HepG2 (cell line): ENCODE data around the gene MXD3. TPM values are rescaled to one million over a fixed set of nuclear protein-coding genes. Genes with fewer than 3 reads are reported as not detected.

Source experiments
- ATAC-seq: fragments of 200-7000 bp; cut with Tn5 transposase; 3 replicates; pipeline ENCODE4 v1.9.1; 2020; ENCODE audit warnings: mild to moderate bottlenecking, moderate library complexity
- BruUV-seq: library from RNA; stranded (reverse); fragments of 400-500 nt; replicated peaks from 2 replicates; lab custom pipeline; 2021; lab: Mats Ljungman, UMichigan
- CTCF ChIA-PET: fragments of 300-600 bp; formaldehyde crosslinking; extraction: SDS; loops from one replicate; lab custom pipeline; 2021; ENCODE audit warnings: low total read pairs, inconsistent platforms, low intra/inter-chr PET ratio; lab: Yijun Ruan, JAX
- POLR2A ChIA-PET: fragments of 350-600 bp; sonication (Branson Sonifier 250); formaldehyde crosslinking; loops from one replicate; lab custom pipeline; 2020; ENCODE audit warnings: antibody characterized with exemption, inconsistent platforms; lab: Yijun Ruan, JAX
- DNase-seq: peaks from one replicate; pipeline ENCODE4 v3.0.0-alpha.2; 2015; ENCODE audit warnings: low spot score
- FAIRE-seq: peaks from 3 replicates; lab custom pipeline; 2011; peaks lifted over from hg19 to GRCh38; lab: Jason Lieb, UNC
- H2AFZ ChIP-seq: one replicate; pipeline ENCODE4 v1.6.1; 2011; ENCODE audit warnings: low read length, inconsistent platforms
- H3K27ac ChIP-seq: fragments of 300-600 bp; 3 replicates; pipeline ENCODE4 v1.8.0; 2011; ENCODE audit warnings: mixed run types, mild to moderate bottlenecking, mixed read lengths, low read length, inconsistent platforms; ENCODE audit not compliant: insufficient read depth; ENCODE audit errors: extremely low read length
- H3K27me3 ChIP-seq, 2 experiments: fragments of 200-600 bp in 1 of 2; 2 replicates in 1 of 2; 3 replicates in 1 of 2; pipeline versions ENCODE4 v1.6.0 to v1.8.0; 2011; ENCODE audit warnings: low read length in 2 of 2, mild to moderate bottlenecking in 2 of 2, moderate library complexity in 2 of 2, inconsistent platforms in 1 of 2; ENCODE audit not compliant: insufficient read depth in 2 of 2, control insufficient read depth in 1 of 2
- H3K36me3 ChIP-seq, 2 experiments: fragments of 200-600 bp in 1 of 2; replicated peaks in 1 of 2; 2 replicates in 1 of 2; 3 replicates in 1 of 2; pipeline versions ENCODE4 v1.5.1 to v1.8.0; 2011; ENCODE audit warnings: low read length in 2 of 2, inconsistent platforms in 1 of 2; ENCODE audit not compliant: insufficient read depth in 2 of 2, control insufficient read depth in 1 of 2
- H3K4me1 ChIP-seq: 2 replicates; pipeline ENCODE4 v1.5.1; 2012; ENCODE audit warnings: low read length, inconsistent platforms; ENCODE audit not compliant: insufficient read depth
- H3K4me2 ChIP-seq: 2 replicates; pipeline ENCODE4 v1.6.0; 2011; ENCODE audit warnings: low read depth, low read length, inconsistent platforms
- H3K4me3 ChIP-seq, 3 experiments: fragments of 200-600 bp in 1 of 3; sonication (generic), shearing (Covaris generic) in 1 of 3; replicated peaks in 1 of 3; 2 replicates each; pipeline ENCODE4 v1.5.1; 2011 to 2016; ENCODE audit warnings: low read length in 3 of 3, inconsistent platforms in 2 of 3, low read depth in 2 of 3, mild to moderate bottlenecking in 2 of 3, control low read depth in 1 of 3, mixed read lengths in 1 of 3; ENCODE audit not compliant: insufficient read depth in 1 of 3
- H3K79me2 ChIP-seq: one replicate; pipeline ENCODE4 v1.6.1; 2011; ENCODE audit warnings: low read length, inconsistent platforms; ENCODE audit not compliant: insufficient read depth
- H3K9ac ChIP-seq: 2 replicates; pipeline ENCODE4 v1.6.0; 2011; ENCODE audit warnings: mild to moderate bottlenecking, low read depth, low read length, inconsistent platforms; ENCODE audit not compliant: insufficient read depth
- H3K9me3 ChIP-seq: 2 replicates; pipeline ENCODE4 v1.5.1; 2012; ENCODE audit warnings: mild to moderate bottlenecking, low read length
- H4K20me1 ChIP-seq: 2 replicates; pipeline ENCODE4 v1.6.0; 2011; ENCODE audit warnings: inconsistent platforms, mild to moderate bottlenecking, low read length, moderate library complexity; ENCODE audit not compliant: insufficient read depth
- ASH2L ChIP-seq: fragments of 300-600, 200-600 bp; sonication (generic); IDR thresholded peaks from 2 replicates; pipeline ENCODE4 v1.7.0; 2017; ENCODE audit warnings: low read depth, mild to moderate bottlenecking, moderate library complexity, mixed read lengths, low read length; ENCODE audit not compliant: insufficient read length
- KDM5A ChIP-seq: fragments of 200-600 bp; sonication (generic); IDR thresholded peaks from 2 replicates; pipeline ENCODE4 v1.7.0; 2018; ENCODE audit warnings: antibody characterized with exemption, mild to moderate bottlenecking, low read length, borderline replicate concordance
- SMAD1 ChIP-seq: sonication (generic); formaldehyde crosslinking; IDR thresholded peaks from 2 replicates; pipeline ENCODE4 v1.4.0; 2020; ENCODE audit warnings: missing genetic modification reagents, low read depth, mild to moderate bottlenecking, borderline replicate concordance
- TCF7 ChIP-seq: sonication (generic); IDR thresholded peaks from 2 replicates; pipeline ENCODE4 v1.6.1; 2016; ENCODE audit warnings: antibody characterized with exemption, low read depth
- ZBTB21 ChIP-seq: sonication (generic); formaldehyde crosslinking; IDR thresholded peaks from 2 replicates; pipeline ENCODE4 v1.4.0; 2020; ENCODE audit warnings: missing genetic modification reagents
- ZMYM3 ChIP-seq: sonication (generic); formaldehyde crosslinking; IDR thresholded peaks from 2 replicates; pipeline ENCODE4 v1.5.1; 2020; ENCODE audit warnings: mild to moderate bottlenecking, missing genetic modification reagents
- ZNF230 ChIP-seq: sonication (generic); formaldehyde crosslinking; IDR thresholded peaks from 2 replicates; pipeline ENCODE4 v1.4.0; 2020; ENCODE audit warnings: mild to moderate bottlenecking, missing genetic modification reagents
- ZNF567 ChIP-seq: sonication (generic); formaldehyde crosslinking; IDR thresholded peaks from 2 replicates; pipeline ENCODE4 v1.8.1; 2023; ENCODE audit warnings: mild to moderate bottlenecking, missing genetic modification reagents, borderline replicate concordance
- ZNF850 ChIP-seq: sonication (generic); formaldehyde crosslinking; conservative IDR thresholded peaks from 2 replicates; pipeline ENCODE4 v1.9.0; 2021; ENCODE audit warnings: mild to moderate bottlenecking, missing genetic modification reagents
- WGBS: methylation state at CpG from one replicate; pipeline ENCODE4 v1.1.6; 2017; ENCODE audit warnings: low lambda C conversion rate; 5-methylcytosine and 5-hydroxymethylcytosine counted together
- in situ Hi-C: cut with HindIII; loops from 2 replicates; pipeline ENCODE4 v1.10.0; 2017; ENCODE audit warnings: low pct_unique_long_range_greater_than_20kb; ENCODE audit not compliant: extremely low pct_ligation_motif_present
- intact Hi-C: fragments of 100-400 bp; cut with micrococcal nuclease; formaldehyde crosslinking; loops from one replicate; pipeline ENCODE4 v1.10.0; 2022; ENCODE audit not compliant: unreplicated experiment
- polyA plus RNA-seq, 8 experiments: library from polyadenylated mRNA; depleted of rRNA in 3 of 8; stranded (reverse) in 7 of 8; unstranded in 1 of 8; fragments of >200 nt; fragmentation: Illumina TruSeq in 4 of 8; extraction: Trizol in 4 of 8; gene quantifications; 2 replicates each; pipeline versions ENCODE4 v1.2.1 to v1.2.3, GENCODE V29; 2011 to 2016; ENCODE audit warnings: low read depth in 4 of 8, missing spikeins in 1 of 8, mixed read lengths in 1 of 8; ENCODE audit not compliant: insufficient read depth in 1 of 8
- total RNA-seq, 5 experiments: library from RNA; depleted of rRNA; stranded (reverse); fragments of >200 nt; fragmentation: Illumina TruSeq; extraction: Trizol; gene quantifications; 2 replicates each; pipeline ENCODE4 v1.2.3, GENCODE V29; 2016; ENCODE audit warnings: low read depth in 1 of 5
- TF ChIP-seq, protein P1 (sequence below): sonication (generic); formaldehyde crosslinking; IDR thresholded peaks from 2 replicates; pipeline ENCODE4 v1.5.0; 2020; ENCODE audit warnings: missing genetic modification reagents
- TF ChIP-seq, protein P2 (sequence below): sonication (generic); formaldehyde crosslinking; IDR thresholded peaks from 2 replicates; pipeline ENCODE4 v1.4.0; 2020; ENCODE audit warnings: mild to moderate bottlenecking, missing genetic modification reagents
- TF ChIP-seq, protein P3 (sequence below): sonication (generic); formaldehyde crosslinking; IDR thresholded peaks from 2 replicates; pipeline ENCODE4 v1.4.0; 2020; ENCODE audit warnings: missing genetic modification reagents
- TF ChIP-seq, protein P4 (sequence below): sonication (generic); formaldehyde crosslinking; IDR thresholded peaks from 2 replicates; pipeline ENCODE4 v1.4.0; 2020; ENCODE audit warnings: missing genetic modification reagents

MXD3 gene
- total and polyA plus RNA-seq, 2 of the 13 experiments (the other 11 are each of a cell fraction or from before 2014, with no cell fraction given), result 10.5 to 12.8 TPM

DNA sequence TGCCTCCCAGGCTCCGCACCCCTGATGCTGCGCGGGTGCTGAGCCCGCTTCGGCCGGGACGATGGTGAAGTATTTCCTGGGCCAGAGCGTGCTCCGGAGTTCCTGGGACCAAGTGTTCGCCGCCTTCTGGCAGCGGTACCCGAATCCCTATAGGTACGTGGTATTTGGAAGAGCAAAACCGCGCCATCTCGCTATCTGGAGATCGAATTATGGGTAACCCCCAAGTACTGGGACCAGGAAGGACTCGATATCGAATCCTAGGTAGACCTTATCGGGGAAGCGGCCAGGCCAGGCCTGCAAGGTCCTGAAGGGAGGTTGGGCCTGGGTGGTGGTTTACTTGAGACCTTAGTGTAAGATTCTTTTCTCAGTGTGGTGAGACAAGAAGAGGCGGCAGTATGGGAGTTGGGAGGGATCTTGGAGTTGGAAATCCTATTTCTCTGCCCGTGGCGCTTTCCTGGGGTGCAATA lies 7.7 kb downstream of the MXD3 start:
- Histone ChIP-seq H3K27me3 (no peaks in the 10 kb centered on the region; a peak in 1 of 5 replicates), H3K27ac (peak overlapping the region; percentile 78), H2AFZ (no peak overlapping the region), H3K36me3 (peaks cover 7 to 36% of the 10 kb centered on the region in 2 experiments), H3K4me1 (peaks cover 30% of the 10 kb centered on the region), H3K9me3 (no peaks in the 10 kb centered on the region), H3K4me2 (peak overlapping the region; percentile 85), H3K9ac (peak overlapping the region; percentile 87), H3K4me3 (peak overlapping the region; percentile 76 to 97 (median 85)), H3K79me2 (peaks cover 31% of the 10 kb centered on the region), H4K20me1 (peaks cover 19% of the 10 kb centered on the region)
- no TSS peak for BruUV-seq
- in situ Hi-C loops (loop anchor here (5.0 kb wide), 1 partner anchor 192 kb away; no protein-coding TSS in a partner anchor), intact Hi-C loops (loop anchor here (2.0 kb wide), 1 partner anchor 189 kb away; no protein-coding TSS in a partner anchor)
- FAIRE-seq, result no peak
- 0% methylated on average over 7 of the region's 25 CpGs for WGBS
- ChIA-PET CTCF (no interaction called here), POLR2A (interaction anchor here (0.9 to 1.7 kb wide), 3 partner anchors 48 to 190 kb away, joined by 3 to 7 read pairs (median 4); no protein-coding TSS in a partner anchor)
- no peak for ATAC-seq
- no peak for DNase-seq
- TF ChIP-seq, protein P1, sequence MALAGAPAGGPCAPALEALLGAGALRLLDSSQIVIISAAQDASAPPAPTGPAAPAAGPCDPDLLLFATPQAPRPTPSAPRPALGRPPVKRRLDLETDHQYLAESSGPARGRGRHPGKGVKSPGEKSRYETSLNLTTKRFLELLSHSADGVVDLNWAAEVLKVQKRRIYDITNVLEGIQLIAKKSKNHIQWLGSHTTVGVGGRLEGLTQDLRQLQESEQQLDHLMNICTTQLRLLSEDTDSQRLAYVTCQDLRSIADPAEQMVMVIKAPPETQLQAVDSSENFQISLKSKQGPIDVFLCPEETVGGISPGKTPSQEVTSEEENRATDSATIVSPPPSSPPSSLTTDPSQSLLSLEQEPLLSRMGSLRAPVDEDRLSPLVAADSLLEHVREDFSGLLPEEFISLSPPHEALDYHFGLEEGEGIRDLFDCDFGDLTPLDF (CRISPR knock-in tag), result peak; percentile 2; the same call in 1 of the 2 replicates
- TF ChIP-seq SMAD1 (CRISPR knock-in tag) (0 out of 2 replicates have a peak, but pooled peaks have one; percentile 4), ZMYM3 (CRISPR knock-in tag) (no peak), TCF7 (no peak), ASH2L (peak; percentile 23), ZNF567 (CRISPR knock-in tag) (0 out of 2 replicates have a peak, but pooled peaks have one; percentile 24), KDM5A (peak; percentile 72), ZNF230 (CRISPR knock-in tag) (no peak), ZNF850 (CRISPR knock-in tag) (peak; percentile 71; the same call in 1 of the 2 replicates), ZBTB21 (CRISPR knock-in tag) (no peak)
- TF ChIP-seq, protein P2, sequence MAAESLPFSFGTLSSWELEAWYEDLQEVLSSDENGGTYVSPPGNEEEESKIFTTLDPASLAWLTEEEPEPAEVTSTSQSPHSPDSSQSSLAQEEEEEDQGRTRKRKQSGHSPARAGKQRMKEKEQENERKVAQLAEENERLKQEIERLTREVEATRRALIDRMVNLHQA (CRISPR knock-in tag), result no peak
- TF ChIP-seq, protein P3, sequence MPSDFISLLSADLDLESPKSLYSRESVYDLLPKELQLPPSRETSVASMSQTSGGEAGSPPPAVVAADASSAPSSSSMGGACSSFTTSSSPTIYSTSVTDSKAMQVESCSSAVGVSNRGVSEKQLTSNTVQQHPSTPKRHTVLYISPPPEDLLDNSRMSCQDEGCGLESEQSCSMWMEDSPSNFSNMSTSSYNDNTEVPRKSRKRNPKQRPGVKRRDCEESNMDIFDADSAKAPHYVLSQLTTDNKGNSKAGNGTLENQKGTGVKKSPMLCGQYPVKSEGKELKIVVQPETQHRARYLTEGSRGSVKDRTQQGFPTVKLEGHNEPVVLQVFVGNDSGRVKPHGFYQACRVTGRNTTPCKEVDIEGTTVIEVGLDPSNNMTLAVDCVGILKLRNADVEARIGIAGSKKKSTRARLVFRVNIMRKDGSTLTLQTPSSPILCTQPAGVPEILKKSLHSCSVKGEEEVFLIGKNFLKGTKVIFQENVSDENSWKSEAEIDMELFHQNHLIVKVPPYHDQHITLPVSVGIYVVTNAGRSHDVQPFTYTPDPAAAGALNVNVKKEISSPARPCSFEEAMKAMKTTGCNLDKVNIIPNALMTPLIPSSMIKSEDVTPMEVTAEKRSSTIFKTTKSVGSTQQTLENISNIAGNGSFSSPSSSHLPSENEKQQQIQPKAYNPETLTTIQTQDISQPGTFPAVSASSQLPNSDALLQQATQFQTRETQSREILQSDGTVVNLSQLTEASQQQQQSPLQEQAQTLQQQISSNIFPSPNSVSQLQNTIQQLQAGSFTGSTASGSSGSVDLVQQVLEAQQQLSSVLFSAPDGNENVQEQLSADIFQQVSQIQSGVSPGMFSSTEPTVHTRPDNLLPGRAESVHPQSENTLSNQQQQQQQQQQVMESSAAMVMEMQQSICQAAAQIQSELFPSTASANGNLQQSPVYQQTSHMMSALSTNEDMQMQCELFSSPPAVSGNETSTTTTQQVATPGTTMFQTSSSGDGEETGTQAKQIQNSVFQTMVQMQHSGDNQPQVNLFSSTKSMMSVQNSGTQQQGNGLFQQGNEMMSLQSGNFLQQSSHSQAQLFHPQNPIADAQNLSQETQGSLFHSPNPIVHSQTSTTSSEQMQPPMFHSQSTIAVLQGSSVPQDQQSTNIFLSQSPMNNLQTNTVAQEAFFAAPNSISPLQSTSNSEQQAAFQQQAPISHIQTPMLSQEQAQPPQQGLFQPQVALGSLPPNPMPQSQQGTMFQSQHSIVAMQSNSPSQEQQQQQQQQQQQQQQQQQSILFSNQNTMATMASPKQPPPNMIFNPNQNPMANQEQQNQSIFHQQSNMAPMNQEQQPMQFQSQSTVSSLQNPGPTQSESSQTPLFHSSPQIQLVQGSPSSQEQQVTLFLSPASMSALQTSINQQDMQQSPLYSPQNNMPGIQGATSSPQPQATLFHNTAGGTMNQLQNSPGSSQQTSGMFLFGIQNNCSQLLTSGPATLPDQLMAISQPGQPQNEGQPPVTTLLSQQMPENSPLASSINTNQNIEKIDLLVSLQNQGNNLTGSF, result peak; percentile 5; the same call in 1 of the 2 replicates
- TF ChIP-seq, protein P4, sequence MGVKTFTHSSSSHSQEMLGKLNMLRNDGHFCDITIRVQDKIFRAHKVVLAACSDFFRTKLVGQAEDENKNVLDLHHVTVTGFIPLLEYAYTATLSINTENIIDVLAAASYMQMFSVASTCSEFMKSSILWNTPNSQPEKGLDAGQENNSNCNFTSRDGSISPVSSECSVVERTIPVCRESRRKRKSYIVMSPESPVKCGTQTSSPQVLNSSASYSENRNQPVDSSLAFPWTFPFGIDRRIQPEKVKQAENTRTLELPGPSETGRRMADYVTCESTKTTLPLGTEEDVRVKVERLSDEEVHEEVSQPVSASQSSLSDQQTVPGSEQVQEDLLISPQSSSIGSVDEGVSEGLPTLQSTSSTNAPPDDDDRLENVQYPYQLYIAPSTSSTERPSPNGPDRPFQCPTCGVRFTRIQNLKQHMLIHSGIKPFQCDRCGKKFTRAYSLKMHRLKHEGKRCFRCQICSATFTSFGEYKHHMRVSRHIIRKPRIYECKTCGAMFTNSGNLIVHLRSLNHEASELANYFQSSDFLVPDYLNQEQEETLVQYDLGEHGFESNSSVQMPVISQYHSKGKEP (CRISPR knock-in tag), result no peak
